Measurements from ENCODE around the gene CDH8.

GRCh38 chr16:62076886-62077285, 40.6 kb upstream of the CDH8 start:
- no peak for TF ChIP-seq CTCF (IDR thresholded peaks at IDR 0.05; ENCODE audit: low read depth, low read length, poor library complexity, severe bottlenecking)
- TF ChIP-seq EZH2phosphoT487 (IDR thresholded peaks at IDR 0.05; ENCODE audit: borderline replicate concordance, low read length) = no peak

All from DOHH2 (cell line).